Esophagus mucosa (tissue), 1 donor: Measurements from ENCODE around the gene KATNAL1. TPM values are rescaled to one million over a fixed set of nuclear protein-coding genes. Genes with fewer than 3 reads are reported as not detected.
"Not testable (repeated sequence)": the region's sequence is repeated elsewhere in the genome, so short reads cannot be mapped to it uniquely, and the experiment has no call there.

Source experiments
- ATAC-seq: fragments of 200-7000 bp; cut with Tn5 transposase; one replicate; pipeline ENCODE4 v1.9.1; 2020
- total RNA-seq: library from RNA; stranded (reverse); gene quantifications from one replicate; pipeline ENCODE4 v1.2.4, GENCODE V29; 2023
- donor health status: DM: yes; HTN: yes; CAD: no.

The KATNAL1 gene
- total RNA-seq, 1 donor from 2014 or later: 4.5 TPM

DNA sequence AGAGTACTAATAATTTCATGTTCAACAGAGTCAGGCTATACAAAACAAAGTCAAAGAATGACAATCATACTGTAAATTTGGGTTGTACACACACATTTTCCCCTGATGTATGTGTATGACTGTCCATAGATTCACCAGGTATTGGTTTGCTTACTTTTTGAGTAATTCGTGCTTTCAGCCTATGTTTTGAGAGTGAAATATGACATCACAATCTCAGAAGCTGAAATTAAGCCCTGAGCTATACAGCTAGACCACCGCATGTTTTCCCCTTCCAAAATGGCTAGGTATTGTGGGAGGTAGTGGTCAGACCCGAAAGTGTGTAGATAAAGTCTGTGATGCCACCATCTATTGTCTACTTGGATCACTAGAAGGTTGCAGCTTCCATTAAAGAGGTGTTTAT, 102.8 kb downstream of the KATNAL1 start:
- no peak for ATAC-seq

DNA sequence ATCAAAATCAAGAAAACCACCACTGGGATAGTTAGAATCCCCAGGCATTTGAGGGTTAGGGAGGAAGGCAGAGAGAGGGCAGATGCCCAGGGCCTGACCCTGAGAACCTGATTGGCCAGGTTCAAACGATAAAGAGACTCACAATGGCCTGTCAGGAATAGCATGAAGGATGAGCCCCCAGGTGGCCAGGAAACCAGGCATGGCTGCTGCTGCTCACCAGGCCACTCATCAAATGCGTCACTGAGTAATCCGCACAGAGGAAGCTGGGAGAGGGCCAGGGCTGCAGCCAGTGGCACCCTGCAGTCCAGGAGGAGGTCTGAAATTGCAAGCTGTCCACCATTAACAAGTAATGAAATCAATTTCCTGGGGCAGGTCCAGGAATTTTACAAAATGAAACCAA, 111.3 kb downstream of the KATNAL1 start:
- no peak for ATAC-seq

GRCh38 chr13:30194906-30195305, 112.4 kb downstream of the KATNAL1 start:
- no peak for ATAC-seq

DNA sequence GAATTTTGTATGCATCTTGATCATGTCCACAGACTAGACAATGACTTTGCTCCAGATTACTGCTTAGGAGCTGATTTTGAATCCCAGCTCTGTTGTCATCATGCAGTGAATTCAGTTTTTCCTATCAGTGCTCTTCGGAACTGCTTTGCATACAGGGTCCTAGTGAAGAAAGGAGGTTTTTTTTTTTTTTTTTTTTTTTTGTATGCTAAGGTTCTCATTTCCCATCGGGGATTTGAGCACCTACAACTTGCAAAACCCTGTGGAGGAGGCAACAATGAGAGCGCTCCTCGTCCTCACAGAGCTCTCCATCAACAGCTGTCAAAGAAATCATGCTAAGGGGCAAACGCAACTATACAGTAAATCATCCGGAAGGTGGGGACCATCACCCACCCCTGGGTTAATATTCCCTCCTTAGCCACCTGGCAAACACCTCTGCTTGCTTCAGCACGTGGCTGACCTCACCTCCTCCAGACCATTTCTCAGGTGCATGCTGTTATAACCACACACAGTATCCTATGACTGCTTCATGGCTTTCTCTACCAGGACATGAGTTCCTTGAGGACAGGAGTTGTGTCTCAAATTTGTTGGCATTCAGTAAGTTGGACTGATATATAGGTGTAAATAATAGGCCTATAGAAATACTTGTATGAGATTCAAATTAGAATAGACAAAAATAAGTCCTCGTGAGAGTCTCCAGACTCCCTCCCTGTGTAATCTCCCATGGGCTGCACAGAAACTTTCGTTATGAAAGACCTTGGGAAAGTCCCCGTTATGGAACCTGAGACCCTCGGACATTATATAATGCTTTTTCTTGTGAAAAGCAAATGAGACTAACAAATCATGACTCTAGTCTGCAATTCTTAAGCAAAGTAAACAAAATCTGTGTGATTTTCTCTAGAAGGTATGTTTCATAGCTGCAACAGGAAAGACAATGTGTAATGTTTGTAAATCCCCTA, 113.8 kb downstream of the KATNAL1 start:
- ATAC-seq: no peak

- ATAC-seq: no peak
Measured at GRCh38 chr13:30192320-30193093, 114.8 kb downstream of the KATNAL1 start.

GRCh38 chr13:30191491-30192100, 115.8 kb downstream of the KATNAL1 start:
- ATAC-seq: no peak

GRCh38 chr13:30186634-30187415, 120.5 kb downstream of the KATNAL1 start:
- ATAC-seq: no peak

GRCh38 chr13:30181888-30182651, 125.3 kb downstream of the KATNAL1 start:
- ATAC-seq: no peak

GRCh38 chr13:30179597-30180276, 127.6 kb downstream of the KATNAL1 start:
- no peak for ATAC-seq

DNA sequence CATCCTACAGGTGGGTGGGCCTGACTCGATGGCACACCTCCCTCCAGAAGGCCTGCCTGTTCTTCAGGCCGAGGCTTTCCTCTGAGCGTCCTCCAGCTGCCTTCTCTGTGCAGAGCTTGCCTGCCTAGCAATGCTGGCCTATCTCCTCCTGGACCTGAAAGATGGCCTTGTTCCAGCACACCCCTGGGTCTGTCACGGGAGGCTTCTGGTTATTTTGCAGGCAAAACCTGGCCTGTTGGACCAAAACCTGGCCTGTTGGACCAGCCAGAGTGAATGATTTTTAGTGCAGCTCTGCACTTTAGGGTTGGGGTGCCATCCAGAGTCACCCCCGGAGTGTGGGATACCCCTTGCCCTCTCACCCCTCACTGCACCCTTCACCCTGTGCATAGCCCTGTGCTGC, 128.4 kb downstream of the KATNAL1 start:
- ATAC-seq: no peak

- no peak for ATAC-seq
Measured at GRCh38 chr13:30175166-30175565, 132.2 kb downstream of the KATNAL1 start.

GRCh38 chr13:30174250-30174649, 133.1 kb downstream of the KATNAL1 start:
- ATAC-seq: not testable (repeated sequence)

- ATAC-seq: no peak
Measured at GRCh38 chr13:30173303-30173610, 134.1 kb downstream of the KATNAL1 start.

- ATAC-seq: no peak
Measured at GRCh38 chr13:30172593-30173302, 134.6 kb downstream of the KATNAL1 start.

- ATAC-seq: no peak
Measured at GRCh38 chr13:30170569-30170968, 136.8 kb downstream of the KATNAL1 start.

DNA sequence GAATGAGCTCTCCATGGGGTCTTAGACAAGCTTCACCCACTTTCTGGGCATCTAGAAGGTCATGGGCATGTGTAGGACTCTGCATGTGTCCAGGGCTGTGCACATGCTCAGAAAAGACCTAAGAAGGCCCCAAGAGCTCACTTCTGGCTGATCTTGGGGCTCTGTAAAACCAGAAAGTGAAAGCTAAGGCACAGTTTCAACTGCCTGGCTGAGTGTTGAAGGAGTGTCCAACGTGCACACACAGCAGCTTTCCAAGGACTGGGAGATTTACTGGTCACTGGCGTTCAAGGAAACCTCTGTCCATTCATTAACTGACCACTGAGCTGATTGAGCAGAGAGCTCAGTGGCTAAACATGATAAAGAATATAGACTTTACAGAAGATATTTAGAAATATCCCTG, 137.9 kb downstream of the KATNAL1 start:
- ATAC-seq: peak; percentile 11

- ATAC-seq: no peak
Measured at GRCh38 chr13:30165796-30166195, 141.6 kb downstream of the KATNAL1 start.

GRCh38 chr13:30165071-30165470, 142.3 kb downstream of the KATNAL1 start:
- no peak for ATAC-seq

- no peak for ATAC-seq
Measured at GRCh38 chr13:30164146-30164545, 143.2 kb downstream of the KATNAL1 start.

- no peak for ATAC-seq
Measured at GRCh38 chr13:30163441-30163840, 143.9 kb downstream of the KATNAL1 start.
